GM19328 (cell line): Measurements from ENCODE around the gene EXOC4.
"Not testable (repeated sequence)": the region's sequence is repeated elsewhere in the genome, so short reads cannot be mapped to it uniquely, and the experiment has no call there.

Experiments used
- ATAC-seq: cut with Tn5 transposase; IDR thresholded peaks from one replicate; pipeline ENCODE4 v1.9.1; 2021; ENCODE audit warnings: mild to moderate bottlenecking, moderate library complexity; ENCODE audit not compliant: unreplicated experiment

Gene EXOC4

GRCh38 chr7:134046594-134047128, 793.8 kb downstream of the EXOC4 start:
- no peak for ATAC-seq

GRCh38 chr7:134047675-134048074, 794.8 kb downstream of the EXOC4 start:
- no peak for ATAC-seq

- ATAC-seq, result no peak
Observed at GRCh38 chr7:134048166-134048565, 795.3 kb downstream of the EXOC4 start.

GRCh38 chr7:134051020-134051419, 798.1 kb downstream of the EXOC4 start:
- ATAC-seq, result no peak

GRCh38 chr7:134056816-134057215, 803.9 kb downstream of the EXOC4 start:
- ATAC-seq, result no peak

GRCh38 chr7:134058521-134058920, 805.6 kb downstream of the EXOC4 start:
- ATAC-seq, result no peak

- ATAC-seq, result no peak
Observed at GRCh38 chr7:134058980-134059379, 806.1 kb downstream of the EXOC4 start.

GRCh38 chr7:134059921-134060320, 807.0 kb downstream of the EXOC4 start:
- ATAC-seq, result no peak

GRCh38 chr7:134060874-134061273, 808.0 kb downstream of the EXOC4 start:
- no peak for ATAC-seq

GRCh38 chr7:134062460-134062859, 809.6 kb downstream of the EXOC4 start:
- no peak for ATAC-seq

- no peak for ATAC-seq
Observed at GRCh38 chr7:134065415-134065814, 812.5 kb downstream of the EXOC4 start.

GRCh38 chr7:134067164-134067563, 814.3 kb downstream of the EXOC4 start:
- ATAC-seq, result no peak

GRCh38 chr7:134068670-134069069, 815.8 kb downstream of the EXOC4 start:
- no peak for ATAC-seq

GRCh38 chr7:134069187-134069586, 816.3 kb downstream of the EXOC4 start:
- no peak for ATAC-seq

- ATAC-seq, result no peak
Observed at GRCh38 chr7:134070673-134071072, 817.8 kb downstream of the EXOC4 start.

- peak; percentile 76 for ATAC-seq
Observed at GRCh38 chr7:134071355-134072331, 818.8 kb downstream of the EXOC4 start.

GRCh38 chr7:134073276-134073675, 820.4 kb downstream of the EXOC4 start:
- no peak for ATAC-seq

GRCh38 chr7:134075799-134076198, 822.9 kb downstream of the EXOC4 start:
- ATAC-seq, result no peak

GRCh38 chr7:134077560-134077959, 824.7 kb downstream of the EXOC4 start:
- not testable (repeated sequence) for ATAC-seq

GRCh38 chr7:134078991-134079390, 826.1 kb downstream of the EXOC4 start:
- ATAC-seq, result no peak

- no peak for ATAC-seq
Observed at GRCh38 chr7:134081695-134082094, 828.8 kb downstream of the EXOC4 start.

- no peak for ATAC-seq
Observed at GRCh38 chr7:134083766-134084487, 831.0 kb downstream of the EXOC4 start.
